Muscle of arm (tissue), 12 donors: Measurements from ENCODE around the gene ZNF124. TPM values are rescaled to one million over a fixed set of nuclear protein-coding genes. Genes with fewer than 3 reads are reported as not detected.
"Not testable (repeated sequence)": the region's sequence is repeated elsewhere in the genome, so short reads cannot be mapped to it uniquely, and the experiment has no call there.

ENCODE experiments used
- DNase-seq: peaks from one replicate; pipeline ENCODE4 v3.0.0-alpha.2; 2013
- polyA plus RNA-seq, 12 donors: library from polyadenylated mRNA; unstranded; fragments of 120-200 nt; gene quantifications; one replicate each; pipeline ENCODE4 v1.2.1, GENCODE V29; 2013; ENCODE audit not compliant: insufficient read length in 12 of 12

The ZNF124 gene
- polyA plus RNA-seq, 12 donors, result 4.7 to 12.3 (median 6.2) TPM; not detected in 1

- DNase-seq, result no peak
Observed at GRCh38 chr1:247175458-247175857, 3.6 kb upstream of the ZNF124 start.

GRCh38 chr1:247173431-247173830 lies 1.6 kb upstream of the ZNF124 start:
- DNase-seq, result no peak

DNA sequence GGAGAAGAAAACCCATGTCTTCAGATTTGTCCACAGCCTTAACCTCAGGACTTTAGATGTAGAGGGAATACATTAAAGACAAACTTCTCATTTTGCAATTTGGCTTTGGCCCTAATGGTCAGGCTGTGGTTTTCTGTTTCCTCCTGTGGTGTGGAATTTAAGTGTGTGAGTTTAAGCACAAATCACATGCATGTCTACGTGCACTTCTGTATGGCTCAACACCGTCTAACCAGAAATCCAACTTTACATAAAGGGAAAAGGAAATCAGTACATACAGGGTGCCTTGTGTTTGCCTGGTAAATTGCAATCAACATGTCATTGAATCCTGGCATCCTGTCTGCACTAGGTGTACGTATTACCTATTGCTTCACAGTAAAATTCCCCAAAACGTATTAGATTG lies 1.2 kb upstream of the ZNF124 start:
- DNase-seq, result no peak

DNA sequence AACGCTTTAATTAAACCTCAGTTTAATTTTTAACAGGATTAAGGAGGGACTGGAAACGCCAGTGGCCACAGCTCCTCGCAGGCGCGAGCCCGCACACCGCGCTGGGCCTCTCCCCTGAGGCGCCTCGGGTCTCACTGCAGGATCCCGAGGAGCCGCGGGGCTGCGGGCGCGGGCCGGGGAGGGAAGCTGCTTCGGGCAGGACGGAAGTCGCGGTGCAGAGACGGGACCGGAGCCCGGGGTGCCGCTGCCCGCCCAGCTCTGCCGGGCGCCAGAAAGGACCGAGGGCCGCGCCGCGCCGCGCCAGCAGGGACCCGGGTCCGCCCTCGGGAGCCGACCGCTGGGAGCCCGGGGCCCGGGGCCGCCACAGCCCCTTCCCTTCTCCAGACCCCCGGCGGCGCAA lies 377 bp downstream of the ZNF124 start:
- not testable (repeated sequence) for DNase-seq

DNA sequence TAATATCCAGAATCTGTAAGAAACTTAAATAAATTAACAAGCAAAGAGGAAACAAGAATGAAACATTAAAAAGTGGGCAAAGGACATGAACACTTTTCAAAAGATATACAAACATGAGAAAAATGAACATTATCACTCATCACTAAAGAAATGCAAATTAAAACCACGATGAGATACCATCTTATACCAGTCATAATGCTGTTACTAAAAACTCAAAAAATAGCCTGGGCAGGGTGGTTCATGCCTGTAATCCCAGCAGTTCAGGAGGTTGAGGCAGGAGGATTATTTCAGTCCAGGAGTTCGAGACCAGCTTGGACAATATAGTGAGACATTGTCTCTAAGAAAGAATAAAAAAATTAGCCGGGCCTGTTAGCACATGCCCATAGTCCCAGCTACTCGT lies 6.1 kb downstream of the ZNF124 start:
- DNase-seq, result no peak

GRCh38 chr1:247164694-247165093 lies 7.1 kb downstream of the ZNF124 start:
- DNase-seq, result no peak

DNA sequence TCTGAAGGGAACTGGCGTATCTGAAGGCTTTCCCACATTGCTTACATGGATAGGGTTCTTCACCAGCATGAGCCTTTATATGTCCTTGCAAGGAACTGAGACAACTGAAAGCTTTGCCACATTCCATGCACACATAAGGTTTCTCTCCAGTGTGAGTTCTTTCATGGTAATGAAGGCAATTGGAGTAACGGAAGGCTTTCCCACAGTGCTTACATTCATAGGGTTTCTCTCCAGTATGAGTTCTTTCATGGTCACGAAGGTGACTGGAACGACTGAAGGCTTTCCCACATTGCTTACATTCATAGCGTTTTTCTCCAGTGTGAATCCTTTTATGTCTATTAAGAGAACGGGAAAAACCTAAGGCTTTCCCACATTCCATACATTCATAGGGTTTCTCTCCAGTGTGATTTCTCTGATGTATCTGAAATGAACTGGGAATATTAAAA lies 15.0 kb downstream of the ZNF124 start:
- DNase-seq, result no peak

- DNase-seq, result no peak
Observed at GRCh38 chr1:247147781-247148180, 24.0 kb downstream of the ZNF124 start.

GRCh38 chr1:247147120-247147519 lies 24.7 kb downstream of the ZNF124 start:
- not testable (repeated sequence) for DNase-seq

DNA sequence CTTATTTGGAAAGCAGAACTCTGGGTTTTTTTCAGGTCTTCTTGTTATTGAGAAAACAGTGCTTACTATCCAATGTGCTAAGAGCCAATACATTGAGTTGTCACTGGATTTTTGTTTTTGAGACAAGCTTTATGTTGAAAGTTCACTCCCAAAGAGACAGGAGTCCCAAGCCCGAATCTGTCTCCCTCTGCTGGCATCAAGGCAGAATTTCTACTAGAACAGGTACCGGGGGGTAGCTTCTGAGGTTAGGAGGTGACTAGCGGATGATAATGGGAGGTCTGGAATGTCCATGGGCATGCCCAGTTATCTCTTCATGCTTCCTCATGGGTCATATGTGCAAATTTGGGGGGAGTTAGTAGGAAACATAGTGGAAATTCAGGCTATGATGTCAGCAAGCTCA lies 25.1 kb downstream of the ZNF124 start:
- no peak for DNase-seq

DNA sequence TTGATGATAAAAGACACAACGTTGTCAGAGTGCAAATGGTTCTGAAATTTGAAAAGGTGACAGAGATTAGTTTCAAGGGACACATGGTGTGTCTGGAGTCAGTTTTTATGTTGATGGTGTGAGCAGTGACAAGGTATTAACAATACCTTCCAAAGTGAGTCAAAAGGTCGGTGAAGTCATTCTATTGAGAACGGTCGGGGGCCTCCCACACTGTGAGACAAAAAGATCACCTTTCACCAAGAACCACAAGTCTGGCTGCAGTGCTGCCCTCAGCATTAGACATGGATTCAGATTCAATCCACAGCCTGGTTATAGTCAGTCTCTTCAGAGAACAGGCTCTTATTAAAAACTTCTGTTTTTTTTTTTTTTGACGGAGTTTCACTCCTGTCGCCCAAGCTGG lies 26.5 kb downstream of the ZNF124 start:
- DNase-seq, result no peak

DNA sequence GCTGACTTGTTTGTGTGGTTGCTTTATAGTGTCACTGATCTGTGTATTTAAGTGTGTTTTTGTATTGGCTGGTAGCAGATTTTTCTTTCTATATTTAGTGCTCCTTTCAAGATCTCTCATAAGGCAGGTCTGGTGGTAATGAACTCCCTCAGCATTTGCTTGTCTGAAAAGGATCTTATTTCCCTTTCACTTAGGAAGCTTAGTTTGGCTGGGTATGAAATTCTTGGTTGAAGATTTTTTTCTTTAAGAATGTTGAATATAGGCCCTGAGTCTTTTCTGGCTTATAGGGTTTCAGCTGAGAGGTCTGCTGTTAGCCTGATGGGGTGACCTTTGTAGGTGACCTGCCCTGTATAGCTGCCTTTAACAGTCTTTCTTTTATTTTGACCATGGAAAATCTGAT lies 32.3 kb downstream of the ZNF124 start:
- DNase-seq, result not testable (repeated sequence)

- DNase-seq, result no peak
Observed at GRCh38 chr1:247131236-247131635, 40.6 kb downstream of the ZNF124 start.

- not testable (repeated sequence) for DNase-seq
Observed at GRCh38 chr1:247127519-247128282, 44.1 kb downstream of the ZNF124 start.

- DNase-seq, result not testable (repeated sequence)
Observed at GRCh38 chr1:247126601-247127000, 45.2 kb downstream of the ZNF124 start.

- DNase-seq, result not testable (repeated sequence)
Observed at GRCh38 chr1:247126166-247126565, 45.7 kb downstream of the ZNF124 start.

DNA sequence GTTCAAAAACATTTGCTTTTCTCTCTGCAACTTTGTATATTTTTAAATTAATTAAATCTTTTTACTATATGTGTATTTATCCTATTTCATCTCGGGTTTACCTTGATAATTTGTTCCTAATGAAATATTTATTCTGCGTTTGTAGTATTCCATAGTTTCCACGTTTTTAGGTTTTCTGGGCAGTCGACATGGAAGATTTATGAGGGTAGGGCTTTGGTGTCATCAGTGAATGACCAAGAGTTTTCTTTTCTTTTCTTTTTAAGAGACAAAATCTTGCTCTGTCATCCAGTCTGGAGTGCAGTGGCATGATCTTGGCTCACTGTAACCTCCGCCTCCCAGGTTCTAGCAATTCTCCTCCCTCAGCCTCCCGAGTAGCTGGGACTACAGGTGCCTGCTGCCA lies 50.4 kb downstream of the ZNF124 start:
- DNase-seq, result no peak

DNA sequence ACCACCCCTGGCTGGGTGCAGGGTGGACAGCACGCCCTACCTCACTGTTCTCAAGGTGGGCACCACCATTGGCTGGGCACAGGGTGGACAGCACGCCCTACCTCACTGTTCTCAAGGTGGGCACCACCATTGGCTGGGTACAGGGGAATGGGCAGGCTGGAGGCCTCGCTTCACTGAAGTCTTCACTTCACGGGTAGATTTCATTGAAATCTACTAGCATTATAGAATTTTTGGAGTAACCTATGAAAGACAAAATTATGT lies 51.5 kb downstream of the ZNF124 start:
- not testable (repeated sequence) for DNase-seq

DNA sequence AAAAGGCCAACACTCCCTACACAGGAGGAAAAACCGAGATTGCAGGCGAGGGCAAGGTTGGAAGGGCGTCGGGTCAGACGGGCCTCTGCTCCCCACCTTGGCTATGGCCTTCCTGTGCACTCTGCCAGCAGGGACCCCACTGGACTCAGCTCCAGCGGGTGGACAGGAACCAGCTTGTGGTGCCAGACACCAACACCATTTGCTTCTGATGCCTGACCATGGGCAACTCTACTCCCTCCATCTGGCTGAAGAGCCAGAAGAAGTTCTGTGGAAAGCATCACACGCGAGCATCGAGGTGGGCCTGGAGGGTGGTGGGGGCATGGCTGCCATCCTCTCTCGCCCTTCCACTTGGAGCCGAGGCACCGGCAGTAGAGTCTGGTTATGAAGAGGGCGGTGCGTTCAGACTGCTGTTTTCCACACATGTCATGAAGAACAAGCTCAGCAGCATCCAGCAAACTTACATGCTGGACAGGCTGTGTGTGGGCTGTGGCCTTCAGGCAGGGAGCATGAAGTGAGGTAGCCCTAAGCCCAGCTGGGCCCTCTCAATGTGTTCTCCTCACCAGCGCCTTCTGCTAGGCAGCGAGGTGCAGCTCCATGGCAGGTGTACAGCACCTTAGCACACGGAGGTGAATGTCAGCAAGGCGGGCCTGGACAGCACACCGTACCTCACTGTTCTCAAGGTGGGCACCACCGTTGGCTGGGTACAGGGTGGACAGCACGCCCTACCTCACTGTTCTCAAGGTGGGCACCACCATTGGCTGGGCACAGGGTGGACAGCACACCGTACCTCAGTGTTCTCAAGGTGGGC lies 52.0 kb downstream of the ZNF124 start:
- DNase-seq, result no peak

DNA sequence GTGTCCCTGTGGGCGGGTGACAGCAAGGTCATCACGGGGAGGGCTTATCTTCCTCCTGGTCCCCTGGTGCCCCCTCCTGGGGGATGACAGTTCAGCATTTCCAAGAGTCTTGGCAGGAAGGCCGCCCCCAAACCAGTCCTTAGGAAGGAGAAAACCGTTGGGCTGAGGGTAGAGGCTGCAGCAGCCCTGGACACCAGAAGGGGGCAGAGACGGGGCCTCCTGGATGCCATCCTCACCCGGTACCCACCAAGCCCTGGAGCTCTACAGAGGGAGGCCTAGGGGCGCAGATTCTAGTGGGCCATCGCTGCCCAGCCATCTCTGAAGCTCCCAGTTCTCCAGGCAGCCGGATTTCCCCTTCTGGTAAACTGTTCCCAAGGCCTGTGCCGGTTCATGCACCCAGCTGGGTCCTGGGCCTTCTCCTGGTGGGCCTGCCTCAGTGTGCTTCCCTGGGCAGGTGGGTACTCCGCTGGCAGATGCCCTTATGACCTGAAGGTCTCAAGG lies 52.8 kb downstream of the ZNF124 start:
- no peak for DNase-seq

DNA sequence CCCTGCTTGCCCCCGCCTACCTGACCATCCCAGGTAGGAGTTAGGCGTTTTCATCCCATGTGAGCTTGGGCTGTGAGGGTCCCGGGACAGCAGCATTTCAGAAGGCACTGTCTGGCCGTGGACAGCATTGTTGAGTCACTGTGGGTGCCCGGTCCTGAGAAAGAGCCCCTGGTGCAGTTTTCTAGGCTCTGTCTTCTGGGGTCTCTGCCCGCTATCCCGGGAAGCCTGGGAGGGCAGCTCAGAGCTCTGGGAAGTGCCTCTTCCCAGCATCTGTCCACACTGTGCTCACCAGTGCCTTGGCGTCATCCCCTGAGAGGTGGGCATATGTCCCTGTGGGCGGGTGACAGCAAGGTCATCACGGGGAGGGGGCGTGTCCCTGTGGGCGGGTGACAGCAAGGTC lies 56.3 kb downstream of the ZNF124 start:
- no peak for DNase-seq

DNA sequence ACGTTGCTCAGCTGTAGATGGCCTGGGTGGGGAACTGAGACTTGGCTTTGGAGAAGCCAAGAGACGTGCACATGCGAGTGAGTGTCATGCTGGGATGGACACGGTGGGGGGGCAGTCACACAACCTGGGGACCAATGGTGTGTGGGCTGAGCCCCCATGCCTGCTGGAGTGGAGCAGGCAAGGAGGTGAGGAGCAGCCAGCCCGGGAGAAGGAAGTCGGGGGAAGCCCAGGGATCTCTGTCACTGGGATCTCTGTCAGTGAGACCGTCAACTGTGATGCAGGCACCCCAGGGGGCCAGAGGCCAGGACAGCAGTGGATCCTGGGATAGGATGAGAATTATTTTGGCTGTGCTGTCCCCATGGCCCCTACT lies 56.7 kb downstream of the ZNF124 start:
- DNase-seq, result no peak
